GM18907 (cell line): ENCODE data around the gene RRP1B.
"Not testable (repeated sequence)": the region's sequence is repeated elsewhere in the genome, so short reads cannot be mapped to it uniquely, and the experiment has no call there.

Experiments used
- ATAC-seq: cut with Tn5 transposase; IDR thresholded peaks from one replicate; pipeline ENCODE4 v1.9.1; 2021; ENCODE audit warnings: mild to moderate bottlenecking, moderate library complexity; ENCODE audit not compliant: unreplicated experiment

Gene RRP1B

GRCh38 chr21:43659136-43660000, at the start of gene RRP1B, which contains the start of gene HSF2BP:
TSS of gene RRP1B (plus strand) at chr21:43659560. CDS start at chr21:43659665, 105 bp downstream.
TSS of gene HSF2BP (minus strand) at chr21:43659488. CDS start at chr21:43658096, 1,392 bp downstream.
- peak; percentile 75 for ATAC-seq

GRCh38 chr21:43611598-43612369, 47.6 kb upstream of the RRP1B start:
- no peak for ATAC-seq

- no peak for ATAC-seq
Observed at GRCh38 chr21:43613755-43614638, 45.4 kb upstream of the RRP1B start.

GRCh38 chr21:43614839-43615238, 44.5 kb upstream of the RRP1B start:
- no peak for ATAC-seq

- not testable (repeated sequence) for ATAC-seq
Observed at GRCh38 chr21:43616861-43617260, 42.5 kb upstream of the RRP1B start.

- no peak for ATAC-seq
Observed at GRCh38 chr21:43618940-43619339, 40.4 kb upstream of the RRP1B start.

GRCh38 chr21:43619344-43619743, 40.0 kb upstream of the RRP1B start:
- no peak for ATAC-seq

GRCh38 chr21:43619856-43620255, 39.5 kb upstream of the RRP1B start:
- no peak for ATAC-seq

GRCh38 chr21:43622796-43623195, 36.6 kb upstream of the RRP1B start:
- ATAC-seq: no peak

GRCh38 chr21:43623588-43623987, 35.8 kb upstream of the RRP1B start:
- ATAC-seq: no peak

GRCh38 chr21:43624339-43624738, 35.0 kb upstream of the RRP1B start:
- no peak for ATAC-seq

- ATAC-seq: no peak
Observed at GRCh38 chr21:43626390-43626789, 33.0 kb upstream of the RRP1B start.

GRCh38 chr21:43627527-43627926, 31.8 kb upstream of the RRP1B start:
- ATAC-seq: no peak

- ATAC-seq: no peak
Observed at GRCh38 chr21:43631411-43632107, 27.8 kb upstream of the RRP1B start.

- ATAC-seq: no peak
Observed at GRCh38 chr21:43632373-43632905, 26.9 kb upstream of the RRP1B start.

GRCh38 chr21:43634618-43635017, 24.7 kb upstream of the RRP1B start:
- ATAC-seq: no peak

- no peak for ATAC-seq
Observed at GRCh38 chr21:43635436-43635835, 23.9 kb upstream of the RRP1B start.

- ATAC-seq: no peak
Observed at GRCh38 chr21:43637530-43638158, 21.7 kb upstream of the RRP1B start.
